ENCODE measurements around the gene SLC4A1. TPM values are rescaled to one million over a fixed set of nuclear protein-coding genes. Genes with fewer than 3 reads are reported as not detected.
A peak's percentile ranks its signal among the peaks of the same experiment; 100 is the strongest.

The SLC4A1 gene
- total RNA-seq, 4 donors from 2014 or later = 0.15 to 0.78 TPM; not detected in 2

DNA sequence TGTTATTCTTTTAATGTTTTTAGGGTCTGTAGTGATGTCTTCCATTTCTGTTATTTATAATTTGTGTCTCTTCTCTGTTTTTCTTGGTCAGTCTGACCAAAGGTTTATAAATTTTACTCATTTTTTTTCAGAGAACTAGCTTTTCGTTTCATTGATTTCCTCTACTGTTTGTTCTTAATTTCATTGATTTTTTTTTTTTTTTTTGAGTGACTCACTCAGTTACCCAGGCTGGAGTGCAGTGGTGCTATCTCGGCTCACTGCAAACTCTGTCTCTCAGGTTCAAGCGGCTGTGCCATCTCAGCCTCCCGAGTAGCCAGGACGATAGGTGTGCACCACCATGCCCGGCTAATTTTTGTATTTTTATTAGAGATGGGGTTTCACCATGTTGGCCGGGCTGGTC lies 35.9 kb downstream of the SLC4A1 start:
- 92 to 94% methylated on average over 7 of the region's 7 CpGs for WGBS, 2 donors

DNA sequence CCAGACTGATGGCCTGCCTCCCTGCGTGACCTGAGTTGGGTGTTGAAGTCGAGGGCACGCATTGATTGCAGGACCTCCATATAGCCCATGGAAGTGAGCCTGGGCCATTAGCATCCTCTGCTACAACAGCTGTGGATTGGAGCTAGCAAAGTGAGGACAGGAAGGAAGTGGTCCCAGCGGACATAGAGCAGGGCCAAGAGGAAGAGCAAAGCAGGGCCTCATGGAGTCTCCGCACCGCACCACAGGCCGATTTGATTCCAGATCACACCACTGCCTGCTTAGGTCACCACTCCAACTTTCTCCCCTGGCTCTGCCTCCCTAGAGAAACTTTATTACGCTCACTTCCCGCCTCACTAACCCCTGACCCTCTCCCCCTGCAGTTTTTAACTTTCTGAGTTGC lies 37.8 kb downstream of the SLC4A1 start:
- Histone ChIP-seq H3K27me3 (no peaks in the 10 kb centered on the region), H3K9me3 (no peaks in the 10 kb centered on the region), H3K4me1 (peaks cover 7 to 8% of the 10 kb centered on the region in 2 donors), H3K27ac (no peak overlapping the region), H3K4me3 (replicated peaks in 1 of 3) (no peak overlapping the region), H3K36me3 (no peaks in the 10 kb centered on the region)
- TF ChIP-seq, protein P1, sequence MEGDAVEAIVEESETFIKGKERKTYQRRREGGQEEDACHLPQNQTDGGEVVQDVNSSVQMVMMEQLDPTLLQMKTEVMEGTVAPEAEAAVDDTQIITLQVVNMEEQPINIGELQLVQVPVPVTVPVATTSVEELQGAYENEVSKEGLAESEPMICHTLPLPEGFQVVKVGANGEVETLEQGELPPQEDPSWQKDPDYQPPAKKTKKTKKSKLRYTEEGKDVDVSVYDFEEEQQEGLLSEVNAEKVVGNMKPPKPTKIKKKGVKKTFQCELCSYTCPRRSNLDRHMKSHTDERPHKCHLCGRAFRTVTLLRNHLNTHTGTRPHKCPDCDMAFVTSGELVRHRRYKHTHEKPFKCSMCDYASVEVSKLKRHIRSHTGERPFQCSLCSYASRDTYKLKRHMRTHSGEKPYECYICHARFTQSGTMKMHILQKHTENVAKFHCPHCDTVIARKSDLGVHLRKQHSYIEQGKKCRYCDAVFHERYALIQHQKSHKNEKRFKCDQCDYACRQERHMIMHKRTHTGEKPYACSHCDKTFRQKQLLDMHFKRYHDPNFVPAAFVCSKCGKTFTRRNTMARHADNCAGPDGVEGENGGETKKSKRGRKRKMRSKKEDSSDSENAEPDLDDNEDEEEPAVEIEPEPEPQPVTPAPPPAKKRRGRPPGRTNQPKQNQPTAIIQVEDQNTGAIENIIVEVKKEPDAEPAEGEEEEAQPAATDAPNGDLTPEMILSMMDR (IDR thresholded peaks at IDR 0.05) = no peak
- no peak for TF ChIP-seq POLR2A (IDR thresholded peaks at IDR 0.05)
- intact Hi-C loops (cut with DNase I) = no loop called here
- WGBS, 2 donors = 71 to 78% methylated on average over 8 of the region's 9 CpGs
- no peak for DNase-seq

More for the DNA sequence above, 35.9 kb downstream of the SLC4A1 start:
- no peaks in the 10 kb centered on the region for H3K9me3 ChIP-seq
- no peaks in the 10 kb centered on the region for H3K36me3 ChIP-seq
- no peaks in the 10 kb centered on the region for H3K27me3 ChIP-seq
- intact Hi-C loops (cut with DNase I) = no loop called here
- TF ChIP-seq, protein P1 (IDR thresholded peaks at IDR 0.05) = no peak
- no peak for TF ChIP-seq POLR2A (IDR thresholded peaks at IDR 0.05)
- no peak for DNase-seq
- no peak overlapping the region for H3K4me3 ChIP-seq (replicated peaks in 1 of 3)
- no peak overlapping the region for H3K27ac ChIP-seq
- peaks cover 11 to 15% of the 10 kb centered on the region in 2 donors for H3K4me1 ChIP-seq

DNA sequence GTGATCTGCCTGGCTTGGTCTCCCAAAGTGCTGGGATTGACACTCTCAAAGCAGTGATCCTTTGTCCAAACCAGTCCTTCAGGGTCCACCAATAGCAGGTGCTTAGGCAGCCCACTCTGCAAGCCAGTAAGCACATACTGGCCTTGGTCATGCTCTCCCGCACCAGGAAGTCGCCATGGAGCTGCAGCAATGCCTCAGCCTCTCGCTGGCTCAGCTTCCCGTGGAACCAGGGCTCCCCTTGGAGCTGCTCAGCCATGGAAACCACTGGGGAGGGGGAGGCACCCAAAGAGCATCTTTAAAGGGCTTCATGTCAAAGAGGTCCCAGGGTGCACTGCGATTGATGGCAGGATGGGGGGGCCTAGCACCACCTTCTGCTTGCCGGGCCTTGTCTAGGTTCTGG lies 38.8 kb downstream of the SLC4A1 start:
- Histone ChIP-seq H3K4me3 (replicated peaks in 1 of 3) (no peak overlapping the region), H3K9me3 (no peaks in the 10 kb centered on the region), H3K27me3 (no peaks in the 10 kb centered on the region), H3K27ac (no peak overlapping the region), H3K36me3 (no peaks in the 10 kb centered on the region), H3K4me1 (peaks cover 0 to 1% of the 10 kb centered on the region in 2 donors)
- intact Hi-C loops (cut with DNase I) = no loop called here
- DNase-seq = peak in 1 of 2 donors; percentile 14
- no peak for TF ChIP-seq POLR2A (IDR thresholded peaks at IDR 0.05)
- TF ChIP-seq, protein P1 (IDR thresholded peaks at IDR 0.05) = no peak
- WGBS, 2 donors = 67 to 70% methylated on average over 2 to 4 of the region's 6 CpGs

DNA sequence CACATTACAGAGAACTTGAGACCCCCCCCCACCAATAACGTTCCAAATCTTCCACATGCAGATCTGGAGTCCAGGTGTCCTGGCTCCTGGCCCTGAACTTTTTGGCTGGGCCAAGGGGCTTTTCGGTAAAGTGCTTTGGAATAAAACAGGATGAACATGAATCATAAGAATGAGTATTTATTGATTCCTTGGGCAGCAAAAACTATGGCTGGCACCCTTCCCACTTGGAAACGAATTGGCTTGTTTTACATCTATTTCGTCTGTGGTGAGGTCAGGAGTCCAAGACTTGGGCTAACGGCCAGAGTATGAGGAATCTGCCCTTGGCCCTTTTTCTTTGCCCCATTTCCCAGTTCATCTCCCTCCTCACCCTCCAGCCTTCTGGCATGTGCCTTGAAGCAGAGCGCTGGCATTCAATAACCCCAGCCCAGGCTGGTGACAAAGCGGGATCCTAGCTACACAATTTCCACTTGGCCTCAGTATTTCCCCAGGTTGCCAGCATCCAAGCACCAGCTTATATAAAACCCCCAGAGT lies 44.3 kb downstream of the SLC4A1 start:
- peak overlapping the region; percentile 31 to 99 (median 97) for H3K27ac ChIP-seq
- peaks cover 15 to 21% of the 10 kb centered on the region in 2 donors for H3K4me1 ChIP-seq
- no peaks in the 10 kb centered on the region for H3K27me3 ChIP-seq
- 39 to 52% methylated on average over 7 of the region's 7 CpGs for WGBS, 2 donors
- no peak for TF ChIP-seq POLR2A (IDR thresholded peaks at IDR 0.05)
- TF ChIP-seq, protein P1 (IDR thresholded peaks at IDR 0.05) = no peak
- peak; percentile 18 to 36 for DNase-seq
- no peak overlapping the region for H3K4me3 ChIP-seq (replicated peaks in 1 of 3)
- intact Hi-C loops (cut with DNase I) = no loop called here
- no peaks in the 10 kb centered on the region for H3K36me3 ChIP-seq
- no peaks in the 10 kb centered on the region for H3K9me3 ChIP-seq

DNA sequence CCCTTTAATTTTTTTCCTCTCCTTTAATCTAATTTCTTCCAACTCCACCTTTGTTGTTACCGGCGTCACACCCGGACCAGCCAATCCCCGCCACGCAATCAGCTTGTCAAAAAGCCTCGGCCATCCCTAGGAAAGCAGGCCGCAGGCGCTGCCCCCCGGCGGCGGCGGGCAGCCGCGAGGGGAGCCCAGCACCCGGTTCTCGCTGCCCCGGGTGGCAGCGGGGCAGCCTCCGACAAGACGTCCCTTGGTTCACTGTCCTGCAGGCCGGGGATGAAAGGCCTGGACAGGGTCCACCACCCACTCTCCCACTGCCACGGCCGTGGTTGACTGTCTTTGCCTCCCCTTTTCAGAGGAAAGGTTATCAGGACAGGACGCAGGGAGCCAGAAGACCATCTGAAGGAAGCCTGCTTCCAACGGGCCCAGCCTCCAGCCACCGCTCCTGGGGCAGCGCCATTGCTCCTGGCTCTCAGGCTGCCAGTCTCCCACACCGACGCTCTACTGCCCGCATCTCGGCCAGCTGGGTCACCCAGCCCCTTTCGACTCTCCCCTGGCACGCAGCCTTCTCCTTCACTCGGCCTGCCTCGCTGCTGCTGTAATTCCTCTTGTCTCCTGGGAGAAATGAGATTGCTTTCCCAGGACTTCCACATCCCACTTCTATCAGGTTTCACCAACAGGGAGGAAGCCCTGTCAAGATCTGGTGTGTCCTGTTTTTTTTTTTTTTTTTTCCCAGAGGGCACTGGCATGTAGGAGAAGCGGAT lies 45.6 kb downstream of the SLC4A1 start:
- TF ChIP-seq POLR2A (IDR thresholded peaks at IDR 0.05) = peak in 1 of 2 donors; percentile 93
- TF ChIP-seq, protein P1 (IDR thresholded peaks at IDR 0.05) = peak in 3 of 6 experiments; percentile 6 to 43 (median 21)
- Histone ChIP-seq H3K27ac (peak overlapping the region; percentile 97 to 99 (median 98)), H3K27me3 (no peaks in the 10 kb centered on the region), H3K4me3 (replicated peaks in 1 of 3) (peak overlapping the region in 2 of 3 donors; percentile 71 to 88), H3K36me3 (no peaks in the 10 kb centered on the region), H3K9me3 (no peaks in the 10 kb centered on the region), H3K4me1 (peaks cover 24 to 30% of the 10 kb centered on the region in 2 donors)
- peak; percentile 89 to 90 for DNase-seq
- intact Hi-C loops (cut with DNase I) = no loop called here
- 1 to 2% methylated on average over 29 to 30 of the region's 36 CpGs for WGBS, 2 donors

Measured in thyroid gland (tissue), 4 donors.